GM18511 (cell line): ENCODE results near the gene GALNT7.
"Not testable (repeated sequence)": the region's sequence is repeated elsewhere in the genome, so short reads cannot be mapped to it uniquely, and the experiment has no call there.

Source experiments
- ATAC-seq: cut with Tn5 transposase; IDR thresholded peaks from one replicate; pipeline ENCODE4 v1.9.1; 2021; ENCODE audit warnings: mild to moderate bottlenecking, moderate library complexity; ENCODE audit not compliant: unreplicated experiment

GALNT7 gene

GRCh38 chr4:173165706-173166105 lies 2.9 kb upstream of the GALNT7 start:
- ATAC-seq, result no peak

- no peak for ATAC-seq
Observed at GRCh38 chr4:173166491-173166890, 2.1 kb upstream of the GALNT7 start.

- ATAC-seq, result peak; percentile 15
Observed at GRCh38 chr4:173167758-173168395, 734 bp upstream of the GALNT7 start.

- ATAC-seq, result no peak
Observed at GRCh38 chr4:173169178-173169427, 492 bp downstream of the GALNT7 start.

GRCh38 chr4:173169428-173170181 lies 994 bp downstream of the GALNT7 start:
- peak; percentile 62 for ATAC-seq

- ATAC-seq, result no peak
Observed at GRCh38 chr4:173170182-173170778, 1.7 kb downstream of the GALNT7 start.

- ATAC-seq, result no peak
Observed at GRCh38 chr4:173171098-173171497, 2.5 kb downstream of the GALNT7 start.

GRCh38 chr4:173171987-173172386 lies 3.4 kb downstream of the GALNT7 start:
- ATAC-seq, result no peak

GRCh38 chr4:173174184-173174583 lies 5.6 kb downstream of the GALNT7 start:
- ATAC-seq, result no peak

GRCh38 chr4:173174594-173175012 lies 6.0 kb downstream of the GALNT7 start:
- ATAC-seq, result no peak

GRCh38 chr4:173176010-173176409 lies 7.4 kb downstream of the GALNT7 start:
- ATAC-seq, result no peak

- no peak for ATAC-seq
Observed at GRCh38 chr4:173177232-173177631, 8.6 kb downstream of the GALNT7 start.

GRCh38 chr4:173178144-173178543 lies 9.5 kb downstream of the GALNT7 start:
- no peak for ATAC-seq

GRCh38 chr4:173181848-173182247 lies 13.2 kb downstream of the GALNT7 start:
- ATAC-seq, result peak; percentile 67

- no peak for ATAC-seq
Observed at GRCh38 chr4:173182403-173182802, 13.8 kb downstream of the GALNT7 start.

GRCh38 chr4:173183659-173184247 lies 15.1 kb downstream of the GALNT7 start:
- not testable (repeated sequence) for ATAC-seq

- ATAC-seq, result no peak
Observed at GRCh38 chr4:173185847-173186510, 17.4 kb downstream of the GALNT7 start.

- ATAC-seq, result no peak
Observed at GRCh38 chr4:173187732-173188131, 19.1 kb downstream of the GALNT7 start.

- no peak for ATAC-seq
Observed at GRCh38 chr4:173188648-173189047, 20.0 kb downstream of the GALNT7 start.

GRCh38 chr4:173189117-173189693 lies 20.6 kb downstream of the GALNT7 start:
- ATAC-seq, result no peak

GRCh38 chr4:173191623-173192041 lies 23.0 kb downstream of the GALNT7 start:
- ATAC-seq, result no peak
